ENCODE results near the gene CHD5. TPM values are rescaled to one million over a fixed set of nuclear protein-coding genes. Genes with fewer than 3 reads are reported as not detected.

The CHD5 gene
- polyA plus RNA-seq, 3 donors, result 0.22 to 0.54 (median 0.37) TPM

- DNase-seq (ENCODE audit: extremely low read depth in 1 of 11, low read depth in 9 of 11, low spot score in 4 of 11), result no peak
Measured at GRCh38 chr1:6163191-6163972, 16.7 kb downstream of the CHD5 start.

- no peak for DNase-seq (ENCODE audit: extremely low read depth in 1 of 11, low read depth in 9 of 11, low spot score in 4 of 11)
Measured at GRCh38 chr1:6162773-6163172, 17.3 kb downstream of the CHD5 start.

- DNase-seq (ENCODE audit: extremely low read depth in 1 of 11, low read depth in 9 of 11, low spot score in 4 of 11), result no peak
Measured at GRCh38 chr1:6162341-6162740, 17.8 kb downstream of the CHD5 start.

GRCh38 chr1:6158181-6158580 is 21.9 kb downstream of the CHD5 start:
- DNase-seq (ENCODE audit: extremely low read depth in 1 of 11, low read depth in 9 of 11, low spot score in 4 of 11), result no peak

GRCh38 chr1:6157528-6158174 is 22.5 kb downstream of the CHD5 start:
- DNase-seq (ENCODE audit: extremely low read depth in 1 of 11, low read depth in 9 of 11, low spot score in 4 of 11), result no peak

- no peak for DNase-seq (ENCODE audit: extremely low read depth in 1 of 11, low read depth in 9 of 11, low spot score in 4 of 11)
Measured at GRCh38 chr1:6157132-6157527, 23.0 kb downstream of the CHD5 start.

GRCh38 chr1:6154525-6155319 is 25.4 kb downstream of the CHD5 start:
- DNase-seq (ENCODE audit: extremely low read depth in 1 of 11, low read depth in 9 of 11, low spot score in 4 of 11), result no peak

GRCh38 chr1:6152882-6153281 is 27.2 kb downstream of the CHD5 start:
- DNase-seq (ENCODE audit: extremely low read depth in 1 of 11, low read depth in 9 of 11, low spot score in 4 of 11), result no peak

GRCh38 chr1:6152181-6152580 is 27.9 kb downstream of the CHD5 start:
- DNase-seq (ENCODE audit: extremely low read depth in 1 of 11, low read depth in 9 of 11, low spot score in 4 of 11), result no peak

GRCh38 chr1:6151291-6151822 is 28.8 kb downstream of the CHD5 start:
- no peak for DNase-seq (ENCODE audit: extremely low read depth in 1 of 11, low read depth in 9 of 11, low spot score in 4 of 11)

- DNase-seq (ENCODE audit: extremely low read depth in 1 of 11, low read depth in 9 of 11, low spot score in 4 of 11), result no peak
Measured at GRCh38 chr1:6150006-6150938, 29.8 kb downstream of the CHD5 start.

GRCh38 chr1:6149597-6149996 is 30.5 kb downstream of the CHD5 start:
- no peak for DNase-seq (ENCODE audit: extremely low read depth in 1 of 11, low read depth in 9 of 11, low spot score in 4 of 11)

GRCh38 chr1:6148497-6149241 is 31.5 kb downstream of the CHD5 start:
- DNase-seq (ENCODE audit: extremely low read depth in 1 of 11, low read depth in 9 of 11, low spot score in 4 of 11), result peak in 2 of 11 donors; percentile 23 to 35

GRCh38 chr1:6145864-6146410 is 34.2 kb downstream of the CHD5 start:
- DNase-seq (ENCODE audit: extremely low read depth in 1 of 11, low read depth in 9 of 11, low spot score in 4 of 11), result no peak

- DNase-seq (ENCODE audit: extremely low read depth in 1 of 11, low read depth in 9 of 11, low spot score in 4 of 11), result no peak
Measured at GRCh38 chr1:6145396-6145750, 34.7 kb downstream of the CHD5 start.

- DNase-seq (ENCODE audit: extremely low read depth in 1 of 11, low read depth in 9 of 11, low spot score in 4 of 11), result no peak
Measured at GRCh38 chr1:6144647-6145395, 35.3 kb downstream of the CHD5 start.

- no peak for DNase-seq (ENCODE audit: extremely low read depth in 1 of 11, low read depth in 9 of 11, low spot score in 4 of 11)
Measured at GRCh38 chr1:6144175-6144574, 35.9 kb downstream of the CHD5 start.
